H1 (cell line): ENCODE data around the gene STK32C. TPM values are rescaled to one million over a fixed set of nuclear protein-coding genes. Genes with fewer than 3 reads are reported as not detected.

ENCODE experiments used
- CTCF ChIA-PET: fragments of 300-600 bp; sonication (Branson Sonifier 250); formaldehyde crosslinking; loops from one replicate; lab custom pipeline; 2021; ENCODE audit not compliant: partially characterized antibody; lab: Charles Lee
- POLR2A ChIA-PET: fragments of 300-600 bp; sonication (Branson Sonifier 250); formaldehyde crosslinking; loops from one replicate; lab custom pipeline; 2021; ENCODE audit warnings: inconsistent platforms; ENCODE audit not compliant: partially characterized antibody; lab: Charles Lee
- DNase-seq, 2 experiments: peaks; one replicate each; pipeline versions ENCODE4 v3.0.0 to v3.0.0-alpha.2; 2010 to 2022; ENCODE audit warnings: low spot score in 2 of 2, low read depth in 1 of 2, mixed read lengths in 1 of 2
- FAIRE-seq: peaks from 2 replicates; lab custom pipeline; 2011; peaks lifted over from hg19 to GRCh38; lab: Jason Lieb, UNC
- H2AFZ ChIP-seq: 2 replicates; pipeline ENCODE4 v1.8.1; 2012; ENCODE audit warnings: low read length, inconsistent platforms
- H2AK5ac ChIP-seq: 2 replicates; pipeline ENCODE4 v1.6.1; 2013; ENCODE audit warnings: low read depth, low read length
- H2BK120ac ChIP-seq: replicated peaks from 2 replicates; pipeline ENCODE3; 2013; ENCODE audit warnings: low read depth, low read length, inconsistent platforms
- H2BK12ac ChIP-seq: 2 replicates; pipeline ENCODE4 v1.6.1; 2013; ENCODE audit warnings: low read depth, low read length
- H2BK15ac ChIP-seq: 2 replicates; pipeline ENCODE4 v1.6.1; 2013; ENCODE audit warnings: low read length
- H2BK20ac ChIP-seq: 2 replicates; pipeline ENCODE4 v1.6.1; 2013; ENCODE audit warnings: low read length
- H2BK5ac ChIP-seq: 2 replicates; pipeline ENCODE4 v1.6.1; 2013; ENCODE audit warnings: low read depth, low read length
- H3K14ac ChIP-seq: 2 replicates; pipeline ENCODE4 v1.6.1; 2013; ENCODE audit warnings: inconsistent platforms; ENCODE audit not compliant: insufficient read length
- H3K18ac ChIP-seq: 2 replicates; pipeline ENCODE4 v1.6.1; 2013; ENCODE audit warnings: low read length; ENCODE audit errors: extremely low read depth
- H3K23ac ChIP-seq: 2 replicates; pipeline ENCODE4 v1.6.1; 2013; ENCODE audit warnings: inconsistent platforms; ENCODE audit not compliant: insufficient read length
- H3K23me2 ChIP-seq: 2 replicates; pipeline ENCODE4 v1.6.1; 2013; ENCODE audit warnings: low read depth, low read length
- H3K27ac ChIP-seq: 2 replicates; pipeline ENCODE4 v1.6.1; 2011; ENCODE audit warnings: low read depth, low read length, inconsistent platforms
- H3K27me3 ChIP-seq, 4 experiments: replicated peaks in 1 of 4; 1 replicate in 1 of 4; 2 replicates in 3 of 4; pipeline versions ENCODE4 v1.6.1 to v1.8.1; 2011 to 2013; ENCODE audit warnings: low read length in 3 of 4, mild to moderate bottlenecking in 3 of 4, inconsistent platforms in 2 of 4, mixed read lengths in 2 of 4, moderate library complexity in 1 of 4; ENCODE audit not compliant: control insufficient read depth in 3 of 4, insufficient read depth in 3 of 4; ENCODE audit errors: extremely low read depth in 1 of 4
- H3K36me3 ChIP-seq, 4 experiments: 2 replicates each; pipeline versions ENCODE4 v1.6.1 to v1.8.1; 2011 to 2013; ENCODE audit warnings: mild to moderate bottlenecking in 4 of 4, low read length in 3 of 4, moderate library complexity in 2 of 4, control low read depth in 1 of 4, inconsistent platforms in 1 of 4; ENCODE audit not compliant: insufficient read depth in 4 of 4, control insufficient read depth in 2 of 4
- H3K4ac ChIP-seq: replicated peaks from 2 replicates; pipeline ENCODE3; 2013; ENCODE audit warnings: low read length, low read depth, mixed read lengths, inconsistent platforms; ENCODE audit not compliant: insufficient read length
- H3K4me1 ChIP-seq, 4 experiments: replicated peaks in 1 of 4; 1 replicate in 1 of 4; 2 replicates in 3 of 4; pipeline versions ENCODE4 v1.6.1 to v1.8.1; 2011 to 2013; ENCODE audit warnings: low read length in 3 of 4, inconsistent platforms in 2 of 4, mixed read lengths in 1 of 4; ENCODE audit not compliant: insufficient read depth in 4 of 4, control insufficient read depth in 3 of 4
- H3K4me2 ChIP-seq, 2 experiments: 2 replicates each; pipeline versions ENCODE4 v1.6.1 to v1.8.1; 2011 to 2013; ENCODE audit warnings: low read depth in 2 of 2, low read length in 2 of 2, control low read depth in 1 of 2, inconsistent platforms in 1 of 2, mild to moderate bottlenecking in 1 of 2; ENCODE audit not compliant: insufficient read depth in 1 of 2
- H3K4me3 ChIP-seq, 4 experiments: fragments of 200-600, 300-600 bp in 1 of 4; sonication (generic), shearing (Covaris generic), sonication (Bioruptor Twin) in 1 of 4; 2 replicates each; pipeline versions ENCODE4 v1.5.1 to v1.8.1; 2011 to 2016; ENCODE audit warnings: low read length in 4 of 4, low read depth in 3 of 4, control low read depth in 2 of 4, inconsistent platforms in 2 of 4, mild to moderate bottlenecking in 2 of 4, mixed read lengths in 1 of 4, moderate library complexity in 1 of 4; ENCODE audit not compliant: insufficient read depth in 2 of 4; ENCODE audit errors: extremely low read depth in 1 of 4
- H3K56ac ChIP-seq: replicated peaks from 2 replicates; pipeline ENCODE3; 2013; ENCODE audit warnings: low read depth, mild to moderate bottlenecking, mixed read lengths, low read length, inconsistent platforms; ENCODE audit not compliant: insufficient read length
- H3K79me1 ChIP-seq: 2 replicates; pipeline ENCODE4 v1.6.1; 2013; ENCODE audit warnings: low read depth, low read length, control low read depth
- H3K79me2 ChIP-seq, 2 experiments: 2 replicates each; pipeline versions ENCODE4 v1.6.1 to v1.8.1; 2012 to 2013; ENCODE audit warnings: low read length in 2 of 2, mild to moderate bottlenecking in 2 of 2, inconsistent platforms in 1 of 2; ENCODE audit not compliant: insufficient read depth in 2 of 2, control insufficient read depth in 1 of 2
- H3K9ac ChIP-seq, 4 experiments: replicated peaks in 1 of 4; 1 replicate in 1 of 4; 2 replicates in 3 of 4; pipeline versions ENCODE4 v1.6.1 to v1.8.1; 2011 to 2013; ENCODE audit warnings: low read depth in 3 of 4, low read length in 3 of 4, control low read depth in 2 of 4, mild to moderate bottlenecking in 2 of 4, moderate library complexity in 2 of 4, inconsistent platforms in 1 of 4; ENCODE audit errors: extremely low read depth in 1 of 4
- H3K9me3 ChIP-seq, 2 experiments: 2 replicates each; pipeline versions ENCODE4 v1.6.1 to v1.8.1; 2012 to 2013; ENCODE audit warnings: mild to moderate bottlenecking in 2 of 2, moderate library complexity in 2 of 2, control low read depth in 1 of 2, inconsistent platforms in 1 of 2, low read depth in 1 of 2, low read length in 1 of 2, mixed read lengths in 1 of 2; ENCODE audit not compliant: insufficient read depth in 2 of 2
- H4K20me1 ChIP-seq, 2 experiments: replicated peaks in 1 of 2; 2 replicates each; pipeline versions ENCODE3 to v1.8.1; 2011 to 2013; ENCODE audit warnings: inconsistent platforms in 2 of 2, low read length in 2 of 2, mild to moderate bottlenecking in 1 of 2; ENCODE audit not compliant: insufficient read depth in 2 of 2, control insufficient read depth in 1 of 2
- H4K5ac ChIP-seq: 2 replicates; pipeline ENCODE4 v1.6.1; 2013; ENCODE audit warnings: low read length, low read depth, mixed read lengths, inconsistent platforms; ENCODE audit not compliant: insufficient read length
- H4K8ac ChIP-seq: 2 replicates; pipeline ENCODE4 v1.8.0; 2013; ENCODE audit warnings: mild to moderate bottlenecking, moderate library complexity, low read length, inconsistent platforms; ENCODE audit not compliant: insufficient read depth; ENCODE audit errors: extremely low read depth
- H4K91ac ChIP-seq: replicated peaks from 2 replicates; pipeline ENCODE3; 2013; ENCODE audit warnings: low read length, mixed read lengths, inconsistent platforms; ENCODE audit not compliant: insufficient read length
- CHD2 ChIP-seq: IDR thresholded peaks from 2 replicates; pipeline ENCODE4 v1.6.1; 2012; ENCODE audit warnings: low read length, improper control_type of control experiment
- HDAC6 ChIP-seq: IDR thresholded peaks from one replicate; pipeline ENCODE4 v1.7.1; 2012; ENCODE audit warnings: low read depth, mild to moderate bottlenecking, inconsistent platforms, low read length, moderate library complexity
- JUND ChIP-seq: IDR thresholded peaks from 2 replicates; pipeline ENCODE4 v1.6.1; 2011; ENCODE audit warnings: mild to moderate bottlenecking, improper control_type of control experiment, low read length
- KDM1A ChIP-seq: fragments of 200-600, 300-600 bp; sonication (generic); IDR thresholded peaks from 2 replicates; pipeline ENCODE4 v1.7.1; 2016; ENCODE audit warnings: mild to moderate bottlenecking, low read length, borderline replicate concordance
- NANOG ChIP-seq: IDR thresholded peaks from 2 replicates; pipeline ENCODE4 v1.6.1; 2011; ENCODE audit warnings: low read length, low read depth, mild to moderate bottlenecking, inconsistent platforms; ENCODE audit not compliant: insufficient read depth, poor library complexity, severe bottlenecking
- POU5F1 ChIP-seq: IDR thresholded peaks from 2 replicates; pipeline ENCODE4 v1.6.1; 2011; ENCODE audit warnings: low read depth, mild to moderate bottlenecking, low read length, moderate library complexity
- RAD21 ChIP-seq, 2 experiments: IDR thresholded peaks in 1 of 2; conservative IDR thresholded peaks in 1 of 2; 2 replicates each; pipeline ENCODE4 v1.6.1; 2011; ENCODE audit warnings: low read depth in 2 of 2, low read length in 2 of 2, improper control_type of control experiment in 1 of 2, inconsistent platforms in 1 of 2, mild to moderate bottlenecking in 1 of 2, moderate library complexity in 1 of 2
- TAF1 ChIP-seq: IDR thresholded peaks from 2 replicates; pipeline ENCODE4 v1.6.1; 2011; ENCODE audit warnings: mild to moderate bottlenecking, low read depth, low read length
- TAF7 ChIP-seq: optimal IDR thresholded peaks from 2 replicates; pipeline ENCODE3; 2011; ENCODE audit warnings: low read depth, mild to moderate bottlenecking, inconsistent platforms, low read length, moderate library complexity, borderline replicate concordance
- WGBS, 2 experiments: shearing (Covaris generic) in 1 of 2; methylation state at CpG; one replicate each; pipeline versions ENCODE4 v1.1.6 to v1.1.7; 2013 to 2015; ENCODE audit warnings: low lambda C conversion rate in 2 of 2, mixed read lengths in 2 of 2, inconsistent platforms in 1 of 2, low coverage in 1 of 2, missing lambda C conversion rate in 1 of 2; ENCODE audit not compliant: insufficient replicate concordance in 2 of 2, insufficient coverage in 1 of 2, insufficient read length in 1 of 2; ENCODE audit errors: extremely low coverage in 1 of 2, missing lambda C conversion rate in 1 of 2; 5-methylcytosine and 5-hydroxymethylcytosine counted together
- polyA plus RNA-seq, 7 experiments: library from polyadenylated mRNA; depleted of rRNA in 3 of 7; stranded (reverse) in 5 of 7; unstranded in 2 of 7; fragments of >200 nt in 5 of 7; fragments of 200-250 nt in 2 of 7; gene quantifications; 1 replicate in 5 of 7; 2 replicates in 1 of 7; 4 replicates in 1 of 7; pipeline versions ENCODE4 v1.2.1 to v1.2.3, GENCODE V29; 2011 to 2013; ENCODE audit warnings: missing spikeins in 2 of 7, mixed read lengths in 2 of 7
- total RNA-seq: library from RNA; stranded (reverse); fragmentation: NEBNext Ultra II Directional; extraction: Animal tissue kit (Norgen Biotek cat#: 25700); gene quantifications from 2 replicates; pipeline ENCODE4 v1.2.1, GENCODE V29; 2021

Gene STK32C
- total and polyA plus RNA-seq, 2 of the 8 experiments (the other 6 are each of a cell fraction or from before 2014, with no cell fraction given): 10.6 to 15.6 TPM

DNA sequence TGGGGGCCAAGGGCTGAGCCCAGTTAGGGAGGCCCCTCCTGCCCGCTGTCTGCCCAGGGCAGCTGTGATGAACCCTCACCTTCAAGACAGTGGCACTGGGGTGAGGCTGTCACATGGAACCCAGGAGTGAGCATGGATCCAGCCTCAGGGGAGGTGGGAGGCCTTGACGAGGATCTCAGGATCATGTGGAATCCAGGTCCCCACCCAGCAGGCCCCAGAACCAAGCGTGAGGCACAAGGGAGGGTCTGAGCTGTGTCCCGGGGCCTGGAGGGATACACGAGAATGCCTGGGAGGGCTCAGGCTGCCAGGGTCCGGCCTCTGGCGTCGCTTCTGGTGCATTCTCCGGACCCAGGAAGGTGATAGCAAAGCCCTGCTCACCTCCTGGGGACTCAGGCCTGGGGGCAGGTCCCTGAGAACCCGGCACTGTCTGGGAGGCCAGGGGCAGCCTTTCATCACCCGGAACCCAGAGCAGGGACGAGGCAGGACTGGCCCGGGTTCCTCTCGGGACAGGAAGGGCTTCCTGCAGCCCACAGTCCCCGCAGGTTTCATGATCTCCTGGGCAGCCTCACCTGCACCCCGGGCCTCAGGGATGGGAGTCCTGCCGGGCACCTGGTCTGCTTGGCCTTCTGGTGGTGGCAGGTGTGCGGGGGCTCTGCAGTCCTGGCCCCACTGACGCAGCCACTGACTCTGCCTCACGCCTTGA, 103.5 kb downstream of the STK32C start:
- Histone ChIP-seq H4K20me1 (peaks cover 1 to 6% of the 10 kb centered on the region in 2 experiments), H3K56ac (no peak overlapping the region), H2BK12ac (no peak overlapping the region), H4K91ac (no peak overlapping the region), H3K79me1 (no peaks in the 10 kb centered on the region), H2AK5ac (no peak overlapping the region), H3K18ac (no peak overlapping the region), H3K4ac (no peak overlapping the region), H3K9ac (no peak overlapping the region), H2BK120ac (no peak overlapping the region), H2BK15ac (no peak overlapping the region), H2BK20ac (no peak overlapping the region), H4K8ac (no peak overlapping the region; the same call in 1 of the 2 replicates), H3K27ac (no peak overlapping the region), H3K23me2 (no peaks in the 10 kb centered on the region), H2AFZ (no peak overlapping the region), H3K27me3 (no peaks in the 10 kb centered on the region), H3K14ac (no peak overlapping the region), H3K79me2 (no peaks in the 10 kb centered on the region), H3K4me1 (no peaks in the 10 kb centered on the region), H3K4me2 (no peak overlapping the region), H3K4me3 (no peak overlapping the region), H3K36me3 (no peaks in the 10 kb centered on the region; a peak in 1 of 8 replicates), H2BK5ac (no peak overlapping the region; the same call in 1 of the 2 replicates), H3K9me3 (no peaks in the 10 kb centered on the region), H4K5ac (no peak overlapping the region)
- ChIA-PET POLR2A (no interaction called here), CTCF (interaction anchor here (1.0 kb wide), 2 partner anchors 11 to 152 kb away, joined by 3 read pairs; no protein-coding TSS in a partner anchor)
- FAIRE-seq: no peak
- WGBS, 2 experiments: 94% methylated on average over 15 of the region's 20 CpGs; no CpG with 5 or more reads in 1 of the 2 experiments
- TF ChIP-seq TAF1 (no peak), NANOG (no peak), JUND (no peak), POU5F1 (no peak), HDAC6 (no peak), RAD21 (IDR thresholded peaks at IDR 0.05 in 1 of 2, conservative IDR thresholded peaks at IDR 0.05 in 1 of 2; ENCODE audit: low read depth in 2 of 2, low read length in 2 of 2) (no peak), TAF7 (no peak), CHD2 (no peak), KDM1A (no peak)
- TF ChIP-seq, all 59 proteins: peak for 0
- H3K23ac ChIP-seq: no peak overlapping the region
- DNase-seq: peak in 1 of 2 experiments; percentile 43
